Limb (tissue), 2 donors: ENCODE results near the gene CLCNKB.
A peak's percentile ranks its signal among the peaks of the same experiment; 100 is the strongest.
"Not testable (repeated sequence)": the region's sequence is repeated elsewhere in the genome, so short reads cannot be mapped to it uniquely, and the experiment has no call there.

Experiments
- DNase-seq, 2 donors: peaks; one replicate each; pipeline ENCODE4 v3.0.0-alpha.2; 2016; ENCODE audit errors: extremely low spot score in 2 of 2

The CLCNKB gene

DNA sequence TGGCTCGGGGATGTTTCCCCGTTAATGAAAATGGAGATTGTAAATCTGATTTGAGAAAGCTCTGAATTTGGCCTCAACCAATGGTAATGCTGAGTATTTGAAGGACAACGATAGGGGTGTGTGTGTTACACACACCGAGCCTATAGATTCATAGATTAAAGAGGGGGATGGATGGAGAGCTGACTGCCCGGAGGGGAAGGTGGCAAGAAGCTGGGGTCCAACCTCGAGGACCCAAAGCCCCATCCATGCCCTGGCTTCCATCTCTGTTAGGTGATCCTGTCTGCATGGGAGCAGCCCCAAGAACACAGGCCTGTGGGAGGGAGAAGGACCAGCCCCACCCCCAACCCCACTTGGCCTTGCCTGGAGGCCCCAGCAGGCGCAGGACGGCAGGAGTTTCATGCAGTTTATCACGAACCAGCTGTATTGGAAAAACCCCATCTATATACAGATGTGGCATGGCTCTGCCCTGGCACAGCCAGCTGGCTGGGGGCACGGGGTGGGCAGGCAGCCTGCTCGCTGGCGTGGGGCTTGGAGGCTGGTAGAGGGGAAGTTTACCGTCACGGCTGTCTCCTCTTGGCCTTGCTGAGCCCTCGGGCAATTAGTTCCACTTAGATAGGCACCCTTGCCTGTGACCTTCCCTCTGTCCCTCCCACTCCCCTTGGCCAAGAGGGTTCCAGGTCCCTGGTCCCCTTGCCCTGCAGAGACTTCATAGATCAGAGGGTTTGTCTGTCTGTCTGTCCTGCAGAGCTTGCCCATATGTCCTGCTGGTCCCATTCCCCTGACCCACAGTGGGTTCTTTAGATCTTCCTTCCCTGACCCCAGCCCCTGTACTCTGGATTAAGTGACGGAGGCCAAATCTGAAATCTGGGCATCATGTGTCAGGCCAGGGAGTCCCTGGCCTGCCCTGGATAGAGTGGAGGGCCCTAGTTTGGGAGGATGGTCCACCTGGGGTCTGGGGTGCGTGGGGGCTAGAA is 28.8 kb upstream of the CLCNKB start:
- peak in 1 of 2 donors; percentile 70 for DNase-seq

DNA sequence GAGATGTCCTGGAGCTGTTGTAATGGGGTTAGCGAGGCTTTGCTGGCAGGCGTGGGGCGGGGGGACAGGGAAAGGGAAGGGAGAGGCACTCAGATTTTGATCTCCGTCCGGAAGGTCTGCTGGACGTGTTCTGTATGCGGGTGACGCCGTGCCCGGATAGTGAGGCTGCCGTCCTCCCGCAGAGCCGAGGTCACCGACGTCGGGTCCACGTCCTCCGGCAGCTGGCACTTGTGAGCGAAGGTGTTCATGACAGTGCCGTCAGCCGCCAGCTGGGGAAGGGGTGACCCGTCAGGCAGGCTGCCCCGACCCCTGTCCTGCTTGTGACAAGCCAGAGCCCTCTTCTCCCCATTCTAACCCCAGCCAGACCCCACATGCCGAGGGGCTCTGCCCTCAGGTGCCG is 28.1 kb upstream of the CLCNKB start:
- no peak for DNase-seq

DNA sequence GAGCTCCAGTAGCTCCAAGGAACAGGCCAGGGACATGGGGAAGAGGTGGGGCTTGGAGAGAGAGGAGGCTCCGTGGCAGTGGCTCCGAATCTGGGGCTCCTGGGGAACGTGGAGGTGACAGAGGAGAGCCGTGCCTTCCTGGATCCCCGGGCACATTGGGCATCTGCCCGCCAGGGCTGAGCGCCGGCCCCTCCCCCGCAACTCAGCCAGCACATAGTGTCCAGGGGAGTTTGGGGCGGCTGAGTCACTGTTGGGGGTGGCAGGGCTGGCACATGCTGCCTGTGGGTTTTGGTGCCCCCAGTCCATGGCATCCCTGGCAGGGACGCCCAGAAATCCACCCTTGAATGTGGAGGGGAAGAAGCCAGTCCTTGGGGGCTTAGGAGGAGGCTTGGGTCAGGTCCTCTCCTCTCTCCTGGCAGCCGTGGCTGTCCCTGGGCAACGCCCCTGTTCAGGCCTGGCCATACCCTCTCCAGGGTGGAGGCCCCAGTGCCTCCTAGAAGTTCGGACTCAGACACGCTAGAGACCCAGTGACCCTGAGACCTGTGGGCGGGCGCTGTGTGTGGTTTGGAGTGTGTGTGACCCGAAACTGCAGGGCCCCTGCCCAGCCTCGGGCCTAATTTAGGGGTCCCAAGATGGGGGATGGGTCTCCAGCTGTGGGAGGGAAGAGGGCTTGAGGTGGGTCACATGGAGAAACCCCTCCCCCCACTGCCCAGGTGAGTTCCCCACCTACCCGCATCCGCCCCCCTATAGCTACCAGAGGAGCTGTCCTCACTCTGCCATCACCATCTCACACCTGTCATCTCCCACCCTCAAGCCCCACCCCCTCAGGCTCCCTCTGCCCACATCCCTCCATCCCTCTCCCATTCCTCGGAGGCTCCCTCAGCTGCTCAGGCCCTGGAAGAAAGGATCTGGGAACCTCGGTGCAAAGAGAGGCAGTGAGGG is 27.4 kb upstream of the CLCNKB start:
- DNase-seq: no peak

DNA sequence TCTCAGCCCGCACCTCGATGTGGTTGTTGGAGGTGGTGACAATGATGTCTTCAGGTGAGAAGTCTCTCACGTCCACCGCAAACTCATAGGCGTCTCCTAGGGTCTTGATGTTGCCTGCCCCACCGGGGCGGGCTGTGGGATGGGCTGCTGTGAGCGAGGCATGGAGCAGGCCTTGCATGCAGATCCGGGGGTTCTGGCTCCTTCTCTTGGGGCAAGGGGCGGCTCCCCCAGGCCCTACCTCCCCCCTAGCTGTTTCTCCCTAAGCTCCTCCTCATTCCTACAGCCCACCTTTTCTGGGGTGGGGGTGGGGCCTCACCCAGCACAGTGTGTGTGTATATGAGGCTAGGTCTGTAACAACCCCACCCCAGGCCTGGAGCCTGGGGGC is 26.5 kb upstream of the CLCNKB start:
- DNase-seq: no peak

DNA sequence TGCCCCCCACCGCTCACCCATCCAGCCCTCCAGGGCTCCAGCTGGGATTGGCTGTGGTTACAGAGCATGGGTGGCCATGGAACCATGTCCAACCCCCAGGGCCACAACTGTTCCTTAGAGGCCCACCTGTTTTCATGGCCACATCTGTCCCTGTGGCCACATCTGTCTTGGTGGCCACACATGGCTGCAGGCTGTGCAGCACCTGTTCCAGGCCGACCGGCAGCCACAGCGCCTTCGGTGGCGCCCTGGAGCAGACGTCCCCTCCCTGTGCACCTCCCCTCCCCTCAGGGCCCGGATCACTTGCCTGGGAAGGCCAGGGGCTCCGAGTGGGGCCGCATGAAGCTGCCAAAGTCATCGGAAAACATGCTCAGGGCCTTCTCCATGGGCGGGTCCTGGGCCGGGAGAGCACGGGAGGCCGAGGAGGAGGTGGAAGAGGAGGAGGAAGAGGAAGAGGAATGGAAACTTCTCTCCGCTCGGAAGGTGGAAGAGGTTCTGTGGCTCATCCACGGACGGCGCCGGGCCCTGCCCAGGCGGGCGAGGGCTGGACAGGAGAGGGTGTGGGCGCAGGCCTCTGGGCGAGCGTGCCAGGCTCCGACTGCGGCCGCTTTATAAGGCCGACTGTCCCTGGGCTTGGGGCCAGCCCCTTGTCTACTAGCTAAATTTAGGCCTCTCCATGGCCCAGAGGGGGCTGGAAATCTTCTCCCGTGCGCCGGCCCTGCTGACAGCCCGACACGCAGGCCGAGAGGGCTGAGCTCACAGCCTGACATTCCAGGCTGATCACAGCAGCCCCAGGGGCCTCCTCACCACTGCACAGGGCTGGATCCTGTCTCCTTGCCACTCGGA is 25.9 kb upstream of the CLCNKB start, which contains the start of gene HSPB7:
TSS of gene HSPB7 (minus strand) at position 583 of the 843 bp plus-strand sequence. CDS start at position 503, 80 bp downstream.
- peak; percentile 64 to 68 for DNase-seq

DNA sequence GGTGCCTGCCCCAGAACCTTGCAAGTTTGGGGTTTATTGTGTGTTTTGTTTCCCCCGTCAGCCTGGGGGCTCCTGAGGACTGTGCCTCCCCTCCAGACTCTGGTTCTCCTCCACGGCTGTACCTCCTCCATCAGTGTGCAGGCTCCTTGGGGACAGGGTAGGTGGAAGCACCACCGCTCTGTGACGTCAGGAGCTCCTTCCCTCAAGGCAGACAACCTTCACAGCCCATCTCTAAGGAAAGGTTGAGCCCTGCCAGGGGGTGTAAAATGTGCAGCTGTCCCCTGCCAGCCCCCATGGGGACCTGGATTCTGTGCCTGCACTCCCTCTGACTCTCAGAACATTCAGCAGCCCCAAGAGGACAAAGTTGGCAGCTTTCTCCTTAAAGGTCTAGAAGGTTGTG is 25.3 kb upstream of the CLCNKB start:
- no peak for DNase-seq

DNA sequence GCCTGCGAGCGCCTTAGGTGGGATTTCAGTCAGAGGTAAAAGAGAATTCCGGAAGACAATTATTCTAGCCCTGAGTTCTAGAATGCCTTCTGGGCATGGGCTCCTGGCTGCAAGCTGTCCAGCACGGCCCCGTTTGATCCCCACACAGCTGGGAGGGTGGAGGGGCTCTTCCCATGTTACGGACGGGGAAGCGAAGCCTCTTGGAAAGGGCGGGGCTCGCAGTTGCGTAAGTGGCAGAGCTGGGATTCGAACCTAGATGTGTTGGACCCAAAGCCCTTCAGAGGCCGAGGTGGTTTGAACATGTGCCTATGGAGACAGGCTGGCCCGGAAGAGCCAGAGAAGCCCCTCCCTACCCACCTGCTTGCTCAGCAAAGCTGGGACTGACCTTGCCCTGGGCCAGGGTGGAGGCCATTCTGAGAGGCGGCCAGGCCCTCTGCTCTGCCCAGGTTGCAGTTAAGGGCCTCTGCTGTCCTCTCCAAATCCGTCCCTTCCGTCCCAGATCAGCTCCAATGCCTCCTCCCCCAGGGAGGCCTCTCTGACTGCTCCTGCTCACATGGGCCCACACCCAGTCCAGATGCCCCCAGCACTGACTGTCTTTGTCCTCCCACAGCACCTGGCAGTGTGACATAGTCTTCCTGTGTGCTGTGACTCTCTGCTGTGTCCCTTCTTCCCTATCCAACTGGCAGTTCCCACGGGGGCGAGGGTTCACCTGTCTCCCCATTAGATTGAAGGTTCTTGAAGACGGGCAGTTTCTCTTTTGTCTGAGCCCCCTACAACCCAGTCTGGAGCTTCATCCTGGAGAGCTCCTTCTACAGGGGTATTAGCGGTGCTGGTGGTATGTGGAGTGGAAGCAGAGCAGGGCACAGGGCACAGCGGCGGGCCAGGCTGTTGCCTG is 24.6 kb upstream of the CLCNKB start:
- DNase-seq: no peak

DNA sequence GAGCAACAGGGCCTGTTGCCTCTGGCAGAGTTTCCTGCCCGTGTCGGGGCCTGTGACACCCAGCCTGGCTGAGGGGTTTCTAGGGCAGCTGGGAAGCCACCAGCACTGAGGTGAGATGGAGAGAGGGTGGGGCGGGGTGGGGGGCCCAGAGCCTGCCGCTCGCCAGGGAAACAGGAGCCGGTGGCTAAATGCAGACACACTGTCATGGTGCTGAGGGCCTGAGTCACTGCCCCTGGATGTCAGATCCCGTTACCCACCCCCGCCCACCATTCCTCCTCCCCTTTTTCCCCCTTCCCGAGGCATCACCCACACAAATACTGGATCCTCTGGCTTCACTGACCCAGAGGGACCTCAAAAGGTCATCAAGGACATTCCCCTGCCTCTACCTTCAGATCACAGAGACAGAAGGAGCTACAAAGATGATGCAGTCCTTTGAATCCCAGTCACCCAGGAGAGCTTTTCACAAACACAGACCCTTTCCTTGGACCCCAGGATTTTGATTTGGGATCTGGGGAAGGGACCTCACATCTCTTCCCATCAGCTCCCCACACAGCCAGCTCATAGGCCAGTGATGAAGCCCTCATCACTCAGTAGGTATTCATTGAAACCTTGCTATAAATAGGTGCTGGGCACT is 23.8 kb upstream of the CLCNKB start:
- no peak for DNase-seq

DNA sequence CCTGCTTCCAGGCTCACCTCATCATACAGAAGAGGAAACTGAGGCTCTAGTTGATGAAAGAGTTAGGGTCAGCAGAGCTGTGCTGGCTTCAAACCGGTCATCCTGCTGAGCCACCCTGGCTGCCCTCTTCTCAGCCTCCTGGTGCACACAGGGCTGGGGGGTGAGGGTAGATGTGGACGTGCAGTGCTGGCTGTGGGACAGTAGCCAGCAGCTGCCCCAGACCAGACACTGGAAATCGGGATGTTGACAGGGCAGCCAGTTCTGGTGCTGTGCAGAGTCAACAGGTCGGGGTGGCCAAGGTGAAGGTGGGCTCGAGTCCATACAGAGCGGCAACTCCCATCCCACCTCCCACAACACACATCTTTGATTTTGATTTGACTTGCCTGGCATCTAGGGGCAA is 23.3 kb upstream of the CLCNKB start:
- no peak for DNase-seq

DNA sequence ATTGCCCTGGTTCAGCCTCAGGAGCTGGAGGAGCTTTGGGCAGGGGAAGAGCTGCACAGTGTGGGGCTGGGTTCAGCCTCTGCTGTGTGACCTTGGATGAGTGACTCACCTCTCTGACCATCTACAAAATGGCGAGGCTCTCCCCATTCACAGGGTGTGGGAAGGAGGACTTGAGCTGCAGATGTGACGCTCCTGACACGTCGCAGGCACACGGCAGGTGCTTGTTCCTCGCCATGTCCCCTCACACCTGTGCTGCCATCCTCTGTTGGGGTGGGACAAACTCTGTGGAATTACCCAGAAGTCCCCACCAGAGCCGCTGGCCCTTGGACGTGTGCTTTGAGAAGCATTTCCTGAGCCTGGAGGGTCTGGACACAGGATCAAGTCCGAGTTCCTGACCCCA is 22.7 kb upstream of the CLCNKB start:
- not testable (repeated sequence) for DNase-seq

DNA sequence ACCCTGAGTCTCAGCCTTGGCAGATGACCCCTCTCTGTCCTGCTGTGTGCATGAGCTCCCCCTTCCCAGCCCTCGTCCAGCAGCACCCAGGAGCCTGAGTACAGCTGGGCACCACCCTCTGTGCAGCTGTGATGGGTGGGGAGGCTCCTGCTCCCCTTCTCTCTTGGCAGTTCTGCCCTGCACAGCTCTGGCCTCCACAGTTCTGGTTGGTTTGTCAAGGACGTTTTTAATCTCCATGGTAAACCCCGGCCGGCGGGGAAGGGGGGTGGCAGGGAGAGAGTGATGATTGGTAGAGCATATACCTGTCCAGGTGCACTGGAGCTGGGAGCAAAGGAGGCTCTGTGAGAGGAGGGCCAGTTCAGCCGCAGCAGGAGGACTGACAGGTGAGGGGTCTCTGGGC is 21.9 kb upstream of the CLCNKB start, which contains the start of gene CLCNKA:
TSS of gene CLCNKA (plus strand) at position 356 of the 400 bp plus-strand sequence. CDS start 584 bp downstream, outside the sequence.
- no peak for DNase-seq

DNA sequence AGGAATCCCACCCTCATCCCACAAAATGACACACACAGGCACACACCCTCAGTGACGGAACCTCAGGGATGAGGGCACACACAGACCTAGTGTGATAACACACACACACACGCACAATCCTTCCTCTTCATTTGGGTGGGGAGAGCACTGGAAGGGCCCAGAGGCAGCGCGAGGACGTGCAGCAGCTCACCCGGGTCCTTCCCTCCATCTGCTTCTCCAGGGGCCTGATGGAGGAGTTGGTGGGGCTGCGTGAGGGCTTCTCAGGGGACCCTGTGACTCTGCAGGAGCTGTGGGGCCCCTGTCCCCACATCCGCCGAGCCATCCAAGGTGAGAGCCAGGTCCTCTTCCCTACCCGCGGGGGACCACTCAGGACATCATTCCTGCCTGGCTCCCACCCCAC is 21.2 kb upstream of the CLCNKB start:
- DNase-seq: no peak

DNA sequence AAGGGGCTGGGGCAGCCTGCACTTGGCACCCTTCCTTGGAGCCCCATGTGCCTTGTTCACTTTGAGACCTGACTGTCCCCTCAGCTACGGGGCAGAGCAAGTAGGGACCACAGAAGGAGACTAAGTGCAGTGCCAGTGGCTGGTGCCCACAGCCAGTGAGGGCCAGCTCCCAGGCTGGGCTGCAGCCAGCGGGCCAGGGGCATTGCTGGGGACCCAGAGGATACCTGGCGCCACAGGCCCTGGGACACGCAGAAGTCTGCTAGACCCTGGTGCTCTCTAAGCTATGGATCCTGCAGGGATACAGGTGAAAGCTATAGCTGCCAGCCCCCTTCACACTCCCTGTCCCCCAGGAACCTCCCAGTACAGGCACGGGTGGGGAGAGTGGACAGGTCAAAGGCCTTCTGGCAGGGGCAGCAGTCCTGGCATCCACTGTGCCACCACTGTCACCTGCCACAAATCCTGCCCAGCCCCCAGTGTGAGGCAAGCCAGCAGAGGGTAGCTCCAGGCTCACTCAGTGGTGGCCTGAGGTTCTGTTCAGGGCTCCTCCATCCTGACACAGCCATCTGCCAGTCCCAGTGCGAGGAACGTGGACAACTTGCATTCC is 20.4 kb upstream of the CLCNKB start:
- no peak for DNase-seq

DNA sequence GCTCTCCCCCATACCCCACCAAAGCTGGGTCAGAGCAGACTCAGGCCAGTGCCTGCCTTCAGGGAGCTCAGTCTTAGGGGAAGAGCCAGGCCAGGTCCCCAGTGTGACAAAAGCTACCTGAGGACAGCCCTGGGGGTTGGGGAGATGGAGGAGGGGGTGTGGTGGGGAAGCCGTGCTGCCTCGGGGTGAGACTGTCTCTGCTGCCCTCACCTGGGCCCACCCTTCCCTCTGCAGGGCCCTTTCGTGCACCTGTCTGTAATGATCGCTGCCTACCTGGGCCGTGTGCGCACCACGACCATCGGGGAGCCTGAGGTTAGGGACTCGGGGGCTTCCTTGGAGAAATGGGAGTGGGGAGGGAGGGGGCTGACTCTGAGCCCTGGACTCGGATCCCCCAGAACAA is 17.3 kb upstream of the CLCNKB start:
- not testable (repeated sequence) for DNase-seq

DNA sequence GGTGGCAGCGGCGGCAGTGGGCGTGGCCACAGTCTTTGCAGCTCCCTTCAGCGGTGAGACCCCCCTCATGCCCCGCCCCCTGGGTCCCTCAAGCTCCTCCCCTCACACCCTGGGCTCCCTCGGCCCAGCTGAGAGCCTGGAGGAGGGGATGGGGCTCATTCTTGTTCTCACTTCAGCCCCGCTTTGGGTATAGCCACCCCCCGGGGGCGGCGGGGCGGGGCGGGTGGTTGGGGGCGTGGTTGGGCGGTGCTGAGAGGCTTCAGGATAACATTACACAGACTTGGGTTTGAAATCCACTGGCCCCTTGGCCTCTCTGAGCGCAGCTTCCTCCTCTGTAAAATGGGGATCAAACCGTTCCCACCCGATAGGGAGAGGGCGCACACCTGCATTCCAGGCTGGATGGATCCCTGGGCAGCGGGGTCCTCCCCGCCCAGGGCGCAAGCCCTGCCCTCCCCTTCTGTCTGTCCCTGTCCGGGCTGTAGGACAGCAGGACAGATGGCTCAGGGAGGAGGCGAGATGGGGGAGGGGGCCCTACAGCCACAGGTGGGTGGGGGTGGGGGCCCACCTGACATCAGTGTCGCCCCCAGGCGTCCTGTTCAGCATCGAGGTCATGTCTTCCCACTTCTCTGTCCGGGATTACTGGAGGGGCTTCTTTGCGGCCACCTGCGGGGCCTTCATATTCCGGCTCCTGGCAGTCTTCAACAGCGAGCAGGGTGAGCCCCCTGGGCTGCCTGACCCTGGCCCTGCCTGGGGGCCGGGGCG is 16.7 kb upstream of the CLCNKB start:
- peak in 1 of 2 donors; percentile 79 for DNase-seq

DNA sequence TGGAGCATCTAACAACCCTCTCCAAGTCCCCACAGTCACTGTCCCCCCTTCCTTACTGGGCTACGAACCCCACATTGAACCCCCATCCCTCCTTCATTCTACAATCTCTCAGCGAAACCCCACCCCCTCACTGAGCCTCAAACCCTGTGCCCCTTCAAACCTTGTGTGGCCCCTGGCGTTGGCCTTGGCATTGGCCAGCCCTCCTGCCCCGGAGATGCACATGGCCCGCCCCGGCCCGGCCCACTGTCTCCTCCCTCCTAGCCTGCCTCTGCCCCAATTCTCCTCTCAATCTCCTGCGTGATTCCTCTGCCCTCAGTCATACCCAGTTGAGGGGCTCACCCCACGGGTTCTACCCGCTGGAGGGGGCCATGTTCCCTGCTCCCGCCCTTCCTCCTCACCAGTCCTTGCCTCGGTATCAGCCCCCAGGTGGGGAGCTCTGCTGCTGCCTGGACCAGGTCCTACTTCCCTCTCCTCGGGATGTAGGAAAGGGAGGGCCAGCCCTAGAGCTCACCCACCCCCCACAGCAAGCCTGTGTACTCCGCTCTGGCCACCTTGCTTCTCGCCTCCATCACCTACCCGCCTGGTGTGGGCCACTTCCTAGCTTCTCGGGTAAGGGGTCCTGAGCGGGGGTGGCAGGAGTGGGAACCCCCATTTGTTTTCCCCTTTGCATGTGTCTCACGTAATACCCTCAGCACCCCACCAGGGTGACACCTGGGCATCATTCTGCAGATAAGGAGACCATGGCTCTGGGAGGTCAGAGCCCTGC is 15.2 kb upstream of the CLCNKB start:
- DNase-seq: no peak

DNA sequence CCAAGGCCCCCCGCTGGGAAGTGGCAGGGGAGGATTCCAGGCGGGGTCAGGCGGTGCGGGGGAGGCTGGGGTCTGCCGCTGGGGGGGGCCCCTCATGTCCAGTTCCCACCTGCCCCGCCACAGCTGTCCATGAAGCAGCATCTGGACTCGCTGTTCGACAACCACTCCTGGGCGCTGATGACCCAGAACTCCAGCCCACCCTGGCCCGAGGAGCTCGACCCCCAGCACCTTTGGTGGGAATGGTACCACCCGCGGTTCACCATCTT is 14.6 kb upstream of the CLCNKB start:
- not testable (repeated sequence) for DNase-seq

DNA sequence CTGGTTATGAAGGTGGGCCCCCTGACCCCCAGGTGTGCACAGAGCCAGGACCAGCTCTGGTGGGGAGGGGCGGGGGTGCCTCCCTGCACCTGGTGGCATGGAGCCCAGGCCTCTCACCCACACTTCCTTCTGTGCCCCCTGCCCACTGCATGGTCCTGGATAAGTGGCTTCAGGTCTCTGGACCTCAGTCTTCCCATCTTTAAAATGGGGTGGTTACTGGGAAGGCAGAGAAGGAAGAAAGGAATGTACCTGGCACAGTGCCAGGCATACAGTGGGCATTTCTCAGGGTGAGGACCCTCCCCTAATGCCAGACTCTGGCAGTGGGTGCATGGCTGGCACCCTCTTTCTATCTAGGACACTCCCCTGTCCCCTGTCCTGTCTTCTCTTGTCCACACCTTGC is 14.3 kb upstream of the CLCNKB start:
- no peak for DNase-seq
